GM12872 (cell line): ENCODE measurements around the gene LRRC23.

Source experiments
- TF ChIP-seq, protein P1 (sequence below): IDR thresholded peaks from 3 replicates; pipeline ENCODE4 v1.5.1; 2011; ENCODE audit warnings: low read depth, mild to moderate bottlenecking, low read length, moderate library complexity; ENCODE audit not compliant: insufficient read depth

LRRC23 gene

DNA sequence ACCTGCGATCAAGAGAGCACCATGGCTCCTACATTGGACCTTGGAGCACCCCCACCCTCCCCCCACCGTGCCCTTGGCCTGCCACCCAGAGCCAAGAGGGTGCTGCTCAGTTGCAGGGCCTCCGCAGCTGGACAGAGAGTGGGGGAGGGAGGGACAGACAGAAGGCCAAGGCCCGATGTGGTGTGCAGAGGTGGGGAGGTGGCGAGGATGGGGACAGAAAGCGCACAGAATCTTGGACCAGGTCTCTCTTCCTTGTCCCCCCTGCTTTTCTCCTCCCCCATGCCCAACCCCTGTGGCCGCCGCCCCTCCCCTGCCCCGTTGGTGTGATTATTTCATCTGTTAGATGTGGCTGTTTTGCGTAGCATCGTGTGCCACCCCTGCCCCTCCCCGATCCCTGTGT is 37.2 kb downstream of the LRRC23 start:
- TF ChIP-seq, protein P1, sequence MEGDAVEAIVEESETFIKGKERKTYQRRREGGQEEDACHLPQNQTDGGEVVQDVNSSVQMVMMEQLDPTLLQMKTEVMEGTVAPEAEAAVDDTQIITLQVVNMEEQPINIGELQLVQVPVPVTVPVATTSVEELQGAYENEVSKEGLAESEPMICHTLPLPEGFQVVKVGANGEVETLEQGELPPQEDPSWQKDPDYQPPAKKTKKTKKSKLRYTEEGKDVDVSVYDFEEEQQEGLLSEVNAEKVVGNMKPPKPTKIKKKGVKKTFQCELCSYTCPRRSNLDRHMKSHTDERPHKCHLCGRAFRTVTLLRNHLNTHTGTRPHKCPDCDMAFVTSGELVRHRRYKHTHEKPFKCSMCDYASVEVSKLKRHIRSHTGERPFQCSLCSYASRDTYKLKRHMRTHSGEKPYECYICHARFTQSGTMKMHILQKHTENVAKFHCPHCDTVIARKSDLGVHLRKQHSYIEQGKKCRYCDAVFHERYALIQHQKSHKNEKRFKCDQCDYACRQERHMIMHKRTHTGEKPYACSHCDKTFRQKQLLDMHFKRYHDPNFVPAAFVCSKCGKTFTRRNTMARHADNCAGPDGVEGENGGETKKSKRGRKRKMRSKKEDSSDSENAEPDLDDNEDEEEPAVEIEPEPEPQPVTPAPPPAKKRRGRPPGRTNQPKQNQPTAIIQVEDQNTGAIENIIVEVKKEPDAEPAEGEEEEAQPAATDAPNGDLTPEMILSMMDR, result no peak

DNA sequence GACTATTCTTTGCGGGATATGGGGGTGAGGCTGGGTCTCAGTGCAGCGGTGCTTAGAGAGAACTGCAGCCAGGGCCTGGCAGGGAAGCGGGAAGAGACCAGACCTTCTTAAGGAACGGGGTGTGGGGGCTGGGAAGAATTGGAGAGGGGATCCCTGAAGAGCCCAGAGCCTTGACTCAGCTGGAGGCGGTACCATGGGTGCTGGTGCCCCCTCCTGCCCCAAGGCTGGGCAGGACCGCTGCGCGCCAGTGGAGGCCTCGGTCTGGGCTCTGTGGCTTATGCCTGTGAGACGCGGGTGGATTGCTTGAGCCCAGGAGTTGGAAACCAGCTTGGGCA is 37.7 kb downstream of the LRRC23 start:
- TF ChIP-seq, protein P1, result no peak

DNA sequence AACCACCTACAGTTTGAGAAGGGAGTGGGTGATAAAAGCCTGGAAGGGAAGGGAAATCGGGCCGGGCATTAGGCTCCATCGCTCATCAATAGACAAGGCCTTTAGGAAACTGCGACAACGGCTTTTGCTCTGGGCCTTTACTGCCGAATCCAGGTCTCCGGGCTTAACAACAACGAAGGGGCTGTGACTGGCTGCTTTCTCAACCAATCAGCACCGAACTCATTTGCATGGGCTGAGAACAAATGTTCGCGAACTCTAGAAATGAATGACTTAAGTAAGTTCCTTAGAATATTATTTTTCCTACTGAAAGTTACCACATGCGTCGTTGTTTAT is 38.7 kb downstream of the LRRC23 start:
- TF ChIP-seq, protein P1, result no peak

DNA sequence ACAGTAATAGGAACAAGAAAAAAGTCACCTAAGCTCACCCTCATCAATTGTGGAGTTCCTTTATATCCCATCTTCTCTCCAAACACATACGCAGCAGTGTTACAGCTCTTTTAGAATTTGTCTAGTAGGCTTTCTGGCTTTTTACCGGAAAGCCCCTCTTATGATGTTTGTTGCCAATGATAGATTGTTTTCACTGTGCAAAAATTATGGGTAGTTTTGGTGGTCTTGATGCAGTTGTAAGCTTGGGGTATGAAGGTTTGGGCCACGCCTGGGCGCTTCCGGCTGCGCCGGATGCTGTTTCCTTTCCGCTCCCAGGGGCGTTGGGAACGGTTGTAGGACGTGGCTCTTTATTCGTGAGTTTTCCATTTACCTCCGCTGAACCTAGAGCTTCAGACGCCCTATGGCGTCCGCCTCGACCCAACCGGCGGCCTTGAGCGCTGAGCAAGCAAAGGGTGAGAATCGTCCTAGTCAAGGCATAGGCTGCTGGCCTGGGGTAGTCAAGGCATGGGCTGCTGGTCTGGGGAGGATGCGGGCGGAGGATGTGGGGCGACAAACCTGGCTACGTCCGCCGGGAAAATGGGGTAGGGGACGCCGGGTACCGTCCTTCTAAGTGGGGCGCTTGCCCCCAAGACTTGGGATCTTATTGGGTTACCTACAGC is 39.2 kb downstream of the LRRC23 start, which contains the start of the genes C12orf57 and RNU7-1:
C12orf57 (plus strand) TSS at position 301 of the 659 bp plus-strand sequence; CDS start at position 401, 100 bp downstream.
RNU7-1 (plus strand) TSS at position 95 of the 659 bp plus-strand sequence.
- TF ChIP-seq, protein P1, result no peak

DNA sequence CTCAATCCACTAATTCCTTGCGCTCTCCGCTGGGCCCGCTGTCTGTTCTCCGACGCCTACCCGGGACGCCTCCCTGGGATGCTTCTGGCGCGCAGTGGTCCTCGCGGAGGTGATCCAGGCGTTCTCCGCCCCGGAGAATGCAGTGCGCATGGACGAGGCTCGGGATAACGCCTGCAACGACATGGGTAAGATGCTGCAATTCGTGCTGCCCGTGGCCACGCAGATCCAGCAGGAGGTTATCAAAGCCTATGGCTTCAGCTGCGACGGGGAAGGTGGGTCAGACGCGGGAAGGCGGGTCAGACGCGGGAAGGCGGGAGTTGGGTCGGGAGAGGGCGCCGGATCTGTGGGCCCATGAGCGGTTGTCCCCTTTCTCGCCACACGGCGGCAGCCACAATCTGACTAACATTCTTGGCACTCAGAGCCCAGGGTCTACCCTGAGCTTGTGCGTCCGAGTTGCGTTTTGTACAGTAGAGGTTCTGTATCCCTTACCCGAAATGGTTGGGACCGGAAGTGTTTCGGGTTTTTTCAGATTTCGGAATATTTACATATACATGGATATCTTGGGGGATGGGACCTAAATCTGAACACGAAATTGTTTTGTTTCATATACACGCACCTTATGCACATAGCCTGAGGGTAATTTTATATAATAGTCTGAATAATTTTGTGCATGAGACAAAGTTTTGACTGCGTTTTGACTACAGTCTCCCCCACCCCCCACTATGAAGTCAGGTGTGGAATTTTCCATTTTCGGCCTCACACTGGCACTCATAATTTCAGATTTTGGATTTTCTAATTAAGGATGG is 40.0 kb downstream of the LRRC23 start:
- TF ChIP-seq, protein P1, result peak; percentile 97

DNA sequence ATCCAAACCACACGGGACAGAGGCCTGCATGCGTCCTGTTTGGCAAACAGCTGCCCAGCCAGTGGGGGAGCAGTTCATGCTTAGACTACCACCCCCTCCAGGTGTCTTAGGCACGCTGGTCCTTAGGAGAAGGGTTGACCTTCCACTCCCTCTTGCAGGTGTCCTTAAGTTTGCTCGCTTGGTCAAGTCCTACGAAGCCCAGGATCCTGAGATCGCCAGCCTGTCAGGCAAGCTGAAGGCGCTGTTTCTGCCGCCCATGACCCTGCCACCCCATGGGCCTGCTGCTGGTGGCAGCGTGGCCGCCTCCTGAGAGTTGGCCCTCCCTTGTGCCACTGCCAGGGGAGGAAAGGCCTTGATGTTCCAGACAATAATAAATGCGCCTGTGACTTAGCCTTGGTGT is 41.0 kb downstream of the LRRC23 start:
- TF ChIP-seq, protein P1, result no peak; the same call in 2 of the 3 replicates

DNA sequence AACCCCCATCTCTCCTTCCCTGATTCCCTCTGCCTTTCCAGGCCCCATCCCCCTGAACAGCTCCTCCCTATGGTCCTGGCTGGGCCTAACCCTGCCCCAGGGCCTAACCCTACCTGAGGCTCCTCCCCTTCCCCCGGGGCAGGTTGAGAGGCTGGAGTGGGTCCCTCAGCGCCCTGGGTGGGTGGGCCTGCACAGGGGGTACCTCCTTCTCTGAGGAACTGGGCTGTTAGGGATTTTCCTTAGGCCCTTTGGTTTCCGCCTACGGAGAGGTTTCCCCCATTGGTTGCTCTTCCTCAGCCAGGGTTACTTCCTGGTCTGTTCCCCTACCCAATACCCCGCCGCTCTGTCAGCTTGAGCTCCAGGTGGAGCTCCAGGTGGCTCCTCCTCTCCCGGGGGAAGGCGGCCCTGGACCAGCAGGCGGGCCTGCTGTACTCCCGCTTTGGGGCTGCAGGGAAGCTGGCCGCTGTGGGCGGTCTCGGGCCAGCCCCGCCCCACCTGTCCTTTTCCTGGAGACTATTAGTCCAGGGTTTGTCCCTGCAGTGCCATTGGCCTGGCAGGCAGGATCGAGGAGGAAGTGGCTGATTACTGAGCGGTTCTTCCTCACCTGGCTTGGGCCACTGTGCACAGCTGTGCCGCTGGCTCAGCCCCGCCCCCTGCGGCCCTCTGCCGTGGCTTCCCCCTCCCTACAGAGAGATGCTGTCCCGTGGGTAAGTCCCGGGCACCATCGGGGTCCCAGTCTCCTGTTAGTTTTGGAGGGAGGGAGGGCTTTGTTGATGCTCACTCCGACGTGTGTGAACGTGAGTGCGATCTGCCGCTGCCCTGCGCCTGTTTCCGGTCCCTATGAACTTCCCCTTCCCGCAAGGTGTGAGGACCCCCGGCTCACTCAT is 41.7 kb downstream of the LRRC23 start:
- TF ChIP-seq, protein P1, result no peak
